DND-41 (cell line): ENCODE data around the gene PHYHD1.

Experiments used
- EZH2 ChIP-seq: IDR thresholded peaks from 3 replicates; pipeline ENCODE4 v1.6.1; 2012; ENCODE audit warnings: borderline replicate concordance, low read depth, mild to moderate bottlenecking, moderate library complexity, low read length, inconsistent platforms; ENCODE audit not compliant: severe bottlenecking
- TF ChIP-seq, protein P1 (sequence below): IDR thresholded peaks from 2 replicates; pipeline ENCODE4 v1.5.1; 2012; ENCODE audit warnings: borderline replicate concordance, low read length, moderate library complexity, mild to moderate bottlenecking; ENCODE audit not compliant: poor library complexity, severe bottlenecking; ENCODE audit errors: extremely low read depth

DNA sequence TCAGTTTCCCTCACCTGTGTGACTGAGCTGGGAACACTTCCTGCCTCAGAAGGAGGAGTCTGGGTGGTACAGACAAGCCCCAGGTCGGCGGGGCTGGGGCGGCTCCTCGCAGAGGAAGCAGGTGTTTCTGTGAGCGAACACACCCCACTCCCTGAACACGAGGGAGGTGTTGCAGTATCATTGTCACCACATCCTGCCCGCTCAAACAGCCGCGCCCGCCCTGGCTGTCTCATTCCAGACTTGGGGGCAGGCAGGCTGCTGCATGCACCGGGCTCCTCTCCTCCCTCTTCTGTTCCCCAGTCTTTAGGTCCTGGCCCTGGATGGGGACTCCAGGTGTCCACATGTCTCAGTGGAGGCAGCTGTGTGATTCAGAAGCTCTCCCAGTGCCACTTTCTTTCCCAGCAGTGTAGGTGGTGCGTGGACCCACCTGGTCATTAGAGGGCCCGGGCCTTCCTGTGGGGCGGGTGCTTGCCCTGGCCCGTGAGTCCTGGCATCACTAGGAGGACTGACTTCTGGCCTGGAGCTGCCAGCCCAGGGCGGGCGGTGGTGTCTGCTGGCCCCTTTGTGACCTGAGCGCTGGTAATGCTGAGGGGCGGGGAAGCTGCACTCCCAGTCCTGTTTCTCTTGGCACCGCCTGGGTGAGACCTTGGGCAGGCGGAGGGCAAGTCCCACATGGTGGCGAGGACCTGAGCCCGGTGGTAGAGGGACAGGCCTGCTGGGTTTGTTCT is 18.3 kb upstream of the PHYHD1 start:
- TF ChIP-seq, protein P1, sequence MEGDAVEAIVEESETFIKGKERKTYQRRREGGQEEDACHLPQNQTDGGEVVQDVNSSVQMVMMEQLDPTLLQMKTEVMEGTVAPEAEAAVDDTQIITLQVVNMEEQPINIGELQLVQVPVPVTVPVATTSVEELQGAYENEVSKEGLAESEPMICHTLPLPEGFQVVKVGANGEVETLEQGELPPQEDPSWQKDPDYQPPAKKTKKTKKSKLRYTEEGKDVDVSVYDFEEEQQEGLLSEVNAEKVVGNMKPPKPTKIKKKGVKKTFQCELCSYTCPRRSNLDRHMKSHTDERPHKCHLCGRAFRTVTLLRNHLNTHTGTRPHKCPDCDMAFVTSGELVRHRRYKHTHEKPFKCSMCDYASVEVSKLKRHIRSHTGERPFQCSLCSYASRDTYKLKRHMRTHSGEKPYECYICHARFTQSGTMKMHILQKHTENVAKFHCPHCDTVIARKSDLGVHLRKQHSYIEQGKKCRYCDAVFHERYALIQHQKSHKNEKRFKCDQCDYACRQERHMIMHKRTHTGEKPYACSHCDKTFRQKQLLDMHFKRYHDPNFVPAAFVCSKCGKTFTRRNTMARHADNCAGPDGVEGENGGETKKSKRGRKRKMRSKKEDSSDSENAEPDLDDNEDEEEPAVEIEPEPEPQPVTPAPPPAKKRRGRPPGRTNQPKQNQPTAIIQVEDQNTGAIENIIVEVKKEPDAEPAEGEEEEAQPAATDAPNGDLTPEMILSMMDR = no peak
- TF ChIP-seq EZH2 = no peak
